Parathyroid adenoma (tissue), 2 donors: Measurements from ENCODE around the gene IREB2.

Experiments
- H2AFZ ChIP-seq: fragments of 300-600 bp; sonication (generic); one replicate; pipeline ENCODE4 v1.7.0; 2017; ENCODE audit warnings: antibody characterized with exemption, mild to moderate bottlenecking
- H3K27ac ChIP-seq: fragments of 300-600 bp; sonication (generic); one replicate; pipeline ENCODE4 v1.7.0; 2017
- H3K27me3 ChIP-seq: fragments of 300-600 bp; sonication (generic); one replicate; pipeline ENCODE4 v1.7.0; 2017; ENCODE audit warnings: low read length; ENCODE audit not compliant: control insufficient read depth, insufficient read depth
- H3K36me3 ChIP-seq: fragments of 300-600 bp; sonication (generic); one replicate; pipeline ENCODE4 v1.7.0; 2017; ENCODE audit warnings: low read length; ENCODE audit not compliant: control insufficient read depth, insufficient read depth
- H3K4me1 ChIP-seq: fragments of 300-600 bp; sonication (generic); one replicate; pipeline ENCODE4 v1.7.0; 2017; ENCODE audit warnings: control low read depth
- H3K4me2 ChIP-seq: fragments of 300-600 bp; sonication (generic); one replicate; pipeline ENCODE4 v1.7.0; 2017; ENCODE audit warnings: low read length
- H3K4me3 ChIP-seq: fragments of 300-600 bp; sonication (generic); one replicate; pipeline ENCODE4 v1.7.0; 2017; ENCODE audit warnings: low read depth, low read length
- H3K79me2 ChIP-seq: fragments of 300-600 bp; sonication (generic); one replicate; pipeline ENCODE4 v1.7.0; 2017; ENCODE audit warnings: control low read depth
- H3K9ac ChIP-seq: fragments of 300-600 bp; sonication (generic); one replicate; pipeline ENCODE4 v1.7.0; 2017; ENCODE audit warnings: mild to moderate bottlenecking
- H3K9me3 ChIP-seq: fragments of 300-600 bp; sonication (generic); one replicate; pipeline ENCODE4 v1.7.0; 2017; ENCODE audit warnings: low read length; ENCODE audit not compliant: control insufficient read depth
- TF ChIP-seq, protein P1 (sequence below): fragments of 300-600 bp; sonication (generic); IDR thresholded peaks from one replicate; pipeline ENCODE4 v1.7.0; 2017; ENCODE audit warnings: antibody characterized with exemption, mild to moderate bottlenecking
- donor health status: primary hyperparathyroidism.

Gene IREB2

DNA sequence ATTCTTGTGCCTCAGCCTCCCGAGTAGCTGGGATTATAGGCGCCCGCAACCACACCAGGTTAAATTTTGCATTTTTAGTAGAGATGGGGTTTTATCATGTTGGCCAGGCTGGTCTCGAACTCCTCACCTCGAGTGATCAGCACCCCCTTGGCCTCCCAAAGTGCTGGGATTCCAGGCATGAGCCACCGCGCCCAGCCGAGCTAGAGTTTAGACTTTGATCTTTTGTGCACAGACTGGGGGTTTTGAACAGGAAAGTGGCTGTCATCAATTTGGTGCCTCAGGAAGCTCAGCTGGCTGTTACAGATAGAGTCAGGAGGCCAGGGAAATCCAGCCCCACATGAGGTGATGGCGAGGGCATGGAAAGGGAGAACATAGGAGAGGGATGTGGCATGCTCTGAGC is 19.3 kb upstream of the IREB2 start:
- H3K9ac ChIP-seq = no peak overlapping the region
- H3K9me3 ChIP-seq = no peaks in the 10 kb centered on the region
- no peaks in the 10 kb centered on the region for H3K79me2 ChIP-seq
- TF ChIP-seq, protein P1, sequence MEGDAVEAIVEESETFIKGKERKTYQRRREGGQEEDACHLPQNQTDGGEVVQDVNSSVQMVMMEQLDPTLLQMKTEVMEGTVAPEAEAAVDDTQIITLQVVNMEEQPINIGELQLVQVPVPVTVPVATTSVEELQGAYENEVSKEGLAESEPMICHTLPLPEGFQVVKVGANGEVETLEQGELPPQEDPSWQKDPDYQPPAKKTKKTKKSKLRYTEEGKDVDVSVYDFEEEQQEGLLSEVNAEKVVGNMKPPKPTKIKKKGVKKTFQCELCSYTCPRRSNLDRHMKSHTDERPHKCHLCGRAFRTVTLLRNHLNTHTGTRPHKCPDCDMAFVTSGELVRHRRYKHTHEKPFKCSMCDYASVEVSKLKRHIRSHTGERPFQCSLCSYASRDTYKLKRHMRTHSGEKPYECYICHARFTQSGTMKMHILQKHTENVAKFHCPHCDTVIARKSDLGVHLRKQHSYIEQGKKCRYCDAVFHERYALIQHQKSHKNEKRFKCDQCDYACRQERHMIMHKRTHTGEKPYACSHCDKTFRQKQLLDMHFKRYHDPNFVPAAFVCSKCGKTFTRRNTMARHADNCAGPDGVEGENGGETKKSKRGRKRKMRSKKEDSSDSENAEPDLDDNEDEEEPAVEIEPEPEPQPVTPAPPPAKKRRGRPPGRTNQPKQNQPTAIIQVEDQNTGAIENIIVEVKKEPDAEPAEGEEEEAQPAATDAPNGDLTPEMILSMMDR = no peak
- no peak overlapping the region for H3K27ac ChIP-seq
- H3K4me2 ChIP-seq = no peak overlapping the region
- no peak overlapping the region for H2AFZ ChIP-seq
- no peaks in the 10 kb centered on the region for H3K27me3 ChIP-seq
- no peak overlapping the region for H3K4me3 ChIP-seq
- H3K36me3 ChIP-seq = no peaks in the 10 kb centered on the region
- no peaks in the 10 kb centered on the region for H3K4me1 ChIP-seq

DNA sequence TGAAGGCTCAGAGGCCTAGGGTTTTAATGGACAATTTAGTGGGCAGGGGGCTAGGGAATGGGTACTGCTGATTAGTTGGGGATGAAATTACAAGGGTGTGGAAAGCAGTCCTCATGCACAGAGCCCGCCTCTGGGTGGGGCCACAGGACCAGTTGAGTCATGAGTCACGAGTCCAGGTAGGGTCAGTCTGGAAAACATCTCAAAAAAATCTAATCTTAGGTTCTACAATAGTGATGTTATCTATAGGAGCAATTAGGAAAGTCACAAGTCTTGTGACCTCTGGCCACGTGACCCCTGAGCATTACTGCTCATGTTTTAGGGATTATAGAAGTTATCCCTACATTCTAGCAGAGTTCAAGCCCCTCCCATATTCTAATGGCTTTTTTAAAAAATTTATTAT is 18.6 kb upstream of the IREB2 start:
- Histone ChIP-seq H3K4me3 (no peak overlapping the region), H3K9me3 (no peaks in the 10 kb centered on the region), H3K4me1 (no peaks in the 10 kb centered on the region), H2AFZ (no peak overlapping the region), H3K36me3 (no peaks in the 10 kb centered on the region), H3K9ac (no peak overlapping the region), H3K79me2 (no peaks in the 10 kb centered on the region), H3K27me3 (no peaks in the 10 kb centered on the region), H3K27ac (no peak overlapping the region), H3K4me2 (no peak overlapping the region)
- TF ChIP-seq, protein P1 = no peak

DNA sequence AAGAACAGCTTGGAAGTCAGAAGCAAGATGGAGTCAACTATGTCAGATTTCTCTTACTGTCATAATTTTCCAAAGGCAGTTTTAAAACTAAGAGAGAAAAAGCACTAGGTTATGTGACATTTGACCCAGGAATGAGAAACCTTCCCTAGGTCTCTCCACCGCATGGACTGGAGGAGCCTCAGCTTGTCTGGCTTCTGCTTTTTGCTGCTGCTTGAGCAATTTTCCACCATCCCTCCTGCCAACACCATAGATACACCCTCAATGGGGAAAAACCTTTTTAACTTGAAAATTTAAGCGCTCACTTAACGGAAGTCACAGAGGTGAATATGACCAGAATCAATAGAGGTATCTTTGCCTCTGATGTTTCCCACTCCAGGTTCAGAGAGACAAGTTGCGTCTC is 17.8 kb upstream of the IREB2 start:
- no peaks in the 10 kb centered on the region for H3K27me3 ChIP-seq
- no peaks in the 10 kb centered on the region for H3K4me1 ChIP-seq
- H3K9me3 ChIP-seq = no peaks in the 10 kb centered on the region
- no peaks in the 10 kb centered on the region for H3K79me2 ChIP-seq
- H3K4me2 ChIP-seq = no peak overlapping the region
- H2AFZ ChIP-seq = no peak overlapping the region
- H3K9ac ChIP-seq = no peak overlapping the region
- TF ChIP-seq, protein P1 = no peak
- no peak overlapping the region for H3K27ac ChIP-seq
- H3K4me3 ChIP-seq = no peak overlapping the region
- H3K36me3 ChIP-seq = no peaks in the 10 kb centered on the region

DNA sequence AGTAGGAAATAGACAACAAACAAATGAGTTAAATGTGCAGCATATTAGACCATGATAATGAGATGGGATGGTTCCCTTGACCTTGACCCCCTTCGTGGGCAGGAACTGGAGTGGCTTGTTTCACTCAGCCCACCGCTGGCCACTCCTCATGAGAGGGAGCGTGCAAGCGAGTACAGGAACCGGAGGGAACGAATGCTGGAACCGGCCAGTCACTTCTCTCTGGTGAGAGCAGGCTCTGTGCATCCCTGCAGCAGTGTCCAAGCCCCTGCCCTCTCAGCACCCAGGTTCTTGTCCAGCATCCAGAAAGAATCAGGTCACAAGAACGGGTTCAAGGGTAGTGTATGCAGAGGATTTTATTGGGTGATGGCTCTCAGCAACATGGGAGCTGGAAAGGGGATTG is 17.2 kb upstream of the IREB2 start:
- Histone ChIP-seq H3K79me2 (no peaks in the 10 kb centered on the region), H2AFZ (no peak overlapping the region), H3K4me2 (no peak overlapping the region), H3K9me3 (no peaks in the 10 kb centered on the region), H3K36me3 (no peaks in the 10 kb centered on the region), H3K4me3 (no peak overlapping the region), H3K4me1 (no peaks in the 10 kb centered on the region), H3K27ac (no peak overlapping the region), H3K27me3 (no peaks in the 10 kb centered on the region), H3K9ac (no peak overlapping the region)
- TF ChIP-seq, protein P1 = no peak

DNA sequence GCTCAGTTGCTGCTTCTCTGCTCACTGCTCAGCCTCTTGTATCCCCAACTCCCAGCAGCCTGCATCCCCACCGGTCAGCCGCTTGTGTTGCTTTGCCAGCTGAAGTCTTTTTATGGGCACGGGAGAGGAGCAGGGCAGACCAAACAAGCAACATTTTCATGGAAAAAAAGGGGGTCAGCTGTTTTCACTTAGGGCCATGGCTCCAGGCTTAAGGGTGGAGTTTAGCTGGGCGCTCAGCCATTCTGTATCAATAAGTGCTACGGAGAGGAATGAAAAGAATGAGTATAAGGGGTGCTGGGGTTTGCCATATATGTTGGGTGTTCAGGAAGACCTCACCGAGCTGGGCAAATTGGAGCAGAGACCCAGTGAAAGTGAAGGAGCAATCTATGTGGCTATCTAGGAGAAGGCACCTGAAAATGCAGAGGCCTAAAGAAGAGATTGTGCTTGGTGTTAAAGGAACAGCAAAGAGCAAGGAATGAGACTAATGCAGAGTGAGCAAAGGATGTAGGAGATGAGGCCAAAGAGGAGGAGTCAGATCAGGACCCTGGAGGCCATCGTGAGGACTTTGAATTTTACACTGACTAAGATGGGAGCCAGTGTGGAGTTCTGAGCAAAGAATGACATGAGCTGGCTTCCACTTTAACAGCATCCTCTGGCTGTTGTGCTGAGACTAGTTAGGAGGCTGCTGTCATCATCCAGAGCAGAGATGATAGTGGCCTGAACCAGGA is 16.6 kb upstream of the IREB2 start:
- Histone ChIP-seq H3K4me2 (no peak overlapping the region), H3K4me3 (no peak overlapping the region), H3K27me3 (no peaks in the 10 kb centered on the region), H3K9me3 (no peaks in the 10 kb centered on the region), H3K4me1 (no peaks in the 10 kb centered on the region), H3K27ac (no peak overlapping the region), H2AFZ (no peak overlapping the region), H3K9ac (no peak overlapping the region), H3K36me3 (no peaks in the 10 kb centered on the region), H3K79me2 (no peaks in the 10 kb centered on the region)
- TF ChIP-seq, protein P1 = no peak
